HepG2 (cell line): ENCODE data around the gene MTF1. TPM values are rescaled to one million over a fixed set of nuclear protein-coding genes. Genes with fewer than 3 reads are reported as not detected.

Experiments
- ATM ChIP-seq: fragments of 450-650 bp; IDR thresholded peaks from 2 replicates; pipeline ENCODE4 v1.7.1; 2017; ENCODE audit warnings: mild to moderate bottlenecking, borderline replicate concordance
- CENPT ChIP-seq: sonication (generic); formaldehyde crosslinking; IDR thresholded peaks from 2 replicates; pipeline ENCODE4 v1.8.0; 2022; ENCODE audit warnings: low read depth, mild to moderate bottlenecking, moderate library complexity, missing genetic modification reagents
- ETV5 ChIP-seq: IDR thresholded peaks from 2 replicates; pipeline ENCODE4 v1.6.1; 2018; ENCODE audit warnings: missing biosample characterization, missing genetic modification reagents, inconsistent platforms, borderline replicate concordance
- FOXM1 ChIP-seq: sonication (generic); formaldehyde crosslinking; IDR thresholded peaks from 2 replicates; pipeline ENCODE4 v1.5.0; 2020; ENCODE audit warnings: missing genetic modification reagents
- GMEB2 ChIP-seq: IDR thresholded peaks from 2 replicates; pipeline ENCODE4 v1.6.1; 2016; ENCODE audit warnings: missing biosample characterization, missing genetic modification reagents, low read depth
- HNRNPL ChIP-seq: fragments of 200-400 bp; formaldehyde crosslinking; IDR thresholded peaks from 2 replicates; pipeline ENCODE4 v1.6.1; 2017; ENCODE audit warnings: mild to moderate bottlenecking, low read depth, low read length
- JUND ChIP-seq: sonication (generic); formaldehyde crosslinking; IDR thresholded peaks from 2 replicates; pipeline ENCODE4 v1.8.0; 2022; ENCODE audit warnings: mild to moderate bottlenecking, missing genetic modification reagents
- KDM6A ChIP-seq: IDR thresholded peaks from 2 replicates; pipeline ENCODE4 v1.6.1; 2016; ENCODE audit warnings: low read depth
- KLF15 ChIP-seq: sonication (generic); formaldehyde crosslinking; IDR thresholded peaks from 2 replicates; pipeline ENCODE4 v1.8.1; 2023; ENCODE audit warnings: borderline replicate concordance, mild to moderate bottlenecking, inconsistent platforms, missing genetic modification reagents, mixed read lengths
- MTF1 ChIP-seq: sonication (generic); formaldehyde crosslinking; IDR thresholded peaks from 2 replicates; pipeline ENCODE4 v1.5.0; 2020; ENCODE audit warnings: missing genetic modification reagents
- PITX1 ChIP-seq: sonication (generic); formaldehyde crosslinking; IDR thresholded peaks from 2 replicates; pipeline ENCODE4 v1.5.1; 2020; ENCODE audit warnings: mild to moderate bottlenecking, missing genetic modification reagents
- SCMH1 ChIP-seq: sonication (generic); formaldehyde crosslinking; IDR thresholded peaks from 2 replicates; pipeline ENCODE4 v1.9.0; 2021; ENCODE audit warnings: missing genetic modification reagents, mild to moderate bottlenecking, borderline replicate concordance
- SOX13 ChIP-seq, 3 experiments: fragments of 450-650 bp in 1 of 3; sonication (generic) in 1 of 3; formaldehyde crosslinking in 1 of 3; IDR thresholded peaks in 2 of 3; conservative IDR thresholded peaks in 1 of 3; 2 replicates each; pipeline versions ENCODE4 v1.5.0 to v1.6.1; 2016 to 2020; ENCODE audit warnings: antibody characterized with exemption in 1 of 3, mild to moderate bottlenecking in 1 of 3, missing compliant biosample characterization in 1 of 3, missing genetic modification reagents in 1 of 3, moderate library complexity in 1 of 3
- SRSF4 ChIP-seq: fragments of 200-400 bp; formaldehyde crosslinking; IDR thresholded peaks from one replicate; pipeline ENCODE4 v1.6.1; 2018; ENCODE audit warnings: mild to moderate bottlenecking, low read depth, low read length, moderate library complexity; ENCODE audit not compliant: poor library complexity, severe bottlenecking
- TAF15 ChIP-seq: fragments of 200-400 bp; formaldehyde crosslinking; IDR thresholded peaks from one replicate; pipeline ENCODE4 v1.6.1; 2018; ENCODE audit warnings: mild to moderate bottlenecking, low read depth, low read length; ENCODE audit not compliant: poor library complexity, severe bottlenecking
- U2AF1 ChIP-seq: fragments of 200-400 bp; formaldehyde crosslinking; optimal IDR thresholded peaks from 2 replicates; pipeline ENCODE3; 2017; ENCODE audit warnings: mild to moderate bottlenecking, low read depth, low read length
- ZBTB49 ChIP-seq: sonication (generic); formaldehyde crosslinking; IDR thresholded peaks from 2 replicates; pipeline ENCODE4 v1.4.0; 2020; ENCODE audit warnings: missing genetic modification reagents, borderline replicate concordance
- ZFP1 ChIP-seq: IDR thresholded peaks from 2 replicates; pipeline ENCODE4 v1.6.1; 2016
- ZKSCAN5 ChIP-seq: sonication (generic); formaldehyde crosslinking; IDR thresholded peaks from 2 replicates; pipeline ENCODE4 v1.5.1; 2020; ENCODE audit warnings: mild to moderate bottlenecking, missing genetic modification reagents
- ZNF317 ChIP-seq: sonication (generic); formaldehyde crosslinking; IDR thresholded peaks from 2 replicates; pipeline ENCODE4 v1.5.0; 2020; ENCODE audit warnings: mild to moderate bottlenecking, missing genetic modification reagents
- ZNF335 ChIP-seq: sonication (generic); formaldehyde crosslinking; IDR thresholded peaks from 2 replicates; pipeline ENCODE4 v1.4.0; 2020; ENCODE audit warnings: missing genetic modification reagents
- ZNF484 ChIP-seq: sonication (generic); formaldehyde crosslinking; IDR thresholded peaks from 2 replicates; pipeline ENCODE4 v1.5.1; 2020; ENCODE audit warnings: mild to moderate bottlenecking, low read depth, missing genetic modification reagents, borderline replicate concordance
- ZNF496 ChIP-seq: sonication (generic); formaldehyde crosslinking; IDR thresholded peaks from 2 replicates; pipeline ENCODE4 v1.8.1; 2023; ENCODE audit warnings: mild to moderate bottlenecking, moderate library complexity, missing genetic modification reagents; ENCODE audit not compliant: insufficient replicate concordance
- ZNF550 ChIP-seq: sonication (generic); formaldehyde crosslinking; IDR thresholded peaks from 2 replicates; pipeline ENCODE4 v1.4.0; 2020; ENCODE audit warnings: mild to moderate bottlenecking, missing genetic modification reagents, borderline replicate concordance
- ZNF746 ChIP-seq: sonication (generic); formaldehyde crosslinking; IDR thresholded peaks from 2 replicates; pipeline ENCODE4 v1.8.0; 2022; ENCODE audit warnings: mild to moderate bottlenecking, missing genetic modification reagents
- ZNF780A ChIP-seq: sonication (generic); formaldehyde crosslinking; IDR thresholded peaks from 2 replicates; pipeline ENCODE4 v1.8.0; 2022; ENCODE audit warnings: mild to moderate bottlenecking, missing genetic modification reagents, moderate library complexity
- ZSCAN21 ChIP-seq: sonication (generic); formaldehyde crosslinking; IDR thresholded peaks from 2 replicates; pipeline ENCODE4 v1.8.0; 2022; ENCODE audit warnings: mild to moderate bottlenecking, missing genetic modification reagents, moderate library complexity, borderline replicate concordance
- polyA plus RNA-seq, 8 experiments: library from polyadenylated mRNA; depleted of rRNA in 3 of 8; stranded (reverse) in 7 of 8; unstranded in 1 of 8; fragments of >200 nt; fragmentation: Illumina TruSeq in 4 of 8; extraction: Trizol in 4 of 8; gene quantifications; 2 replicates each; pipeline versions ENCODE4 v1.2.1 to v1.2.3, GENCODE V29; 2011 to 2016; ENCODE audit warnings: low read depth in 4 of 8, missing spikeins in 1 of 8, mixed read lengths in 1 of 8; ENCODE audit not compliant: insufficient read depth in 1 of 8
- total RNA-seq, 5 experiments: library from RNA; depleted of rRNA; stranded (reverse); fragments of >200 nt; fragmentation: Illumina TruSeq; extraction: Trizol; gene quantifications; 2 replicates each; pipeline ENCODE4 v1.2.3, GENCODE V29; 2016; ENCODE audit warnings: low read depth in 1 of 5

The MTF1 gene
- total and polyA plus RNA-seq, 2 of the 13 experiments (the other 11 are each of a cell fraction or from before 2014, with no cell fraction given) = 2.4 to 3.3 TPM

GRCh38 chr1:37859507-37860345, at the start of gene MTF1 (continued):
- TF ChIP-seq TAF15 (no peak), U2AF1 (no peak), GMEB2 (CRISPR knock-in tag) (no peak), ATM (no peak), ETV5 (CRISPR knock-in tag) (peak; percentile 77), ZFP1 (CRISPR knock-in tag) (no peak), SRSF4 (no peak), SCMH1 (CRISPR knock-in tag) (no peak), ZNF496 (CRISPR knock-in tag) (no peak), ZKSCAN5 (CRISPR knock-in tag) (no peak), KDM6A (no peak), KLF15 (CRISPR knock-in tag) (no peak), ZNF550 (CRISPR knock-in tag) (no peak), ZNF484 (CRISPR knock-in tag) (no peak), ZSCAN21 (CRISPR knock-in tag) (no peak), MTF1 (CRISPR knock-in tag) (no peak), JUND (CRISPR knock-in tag) (no peak), PITX1 (no peak), ZNF746 (CRISPR knock-in tag) (no peak), ZNF780A (peak; percentile 50; the same call in 1 of the 2 replicates), ZBTB49 (CRISPR knock-in tag) (no peak), HNRNPL (0 out of 2 replicates have a peak, but pooled peaks have one; percentile 67), ZNF317 (CRISPR knock-in tag) (no peak), CENPT (CRISPR knock-in tag) (0 out of 2 replicates have a peak, but pooled peaks have one; percentile 6), SOX13 (IDR thresholded peaks at IDR 0.05) (no peak), SOX13 (CRISPR knock-in tag; conservative IDR thresholded peaks at IDR 0.05 in 1 of 2, IDR thresholded peaks at IDR 0.05 in 1 of 2) (no peak; a peak in 1 of 4 replicates), FOXM1 (CRISPR knock-in tag) (no peak), ZNF335 (no peak)
